ENCODE measurements around the gene MED13L. TPM values are rescaled to one million over a fixed set of nuclear protein-coding genes. Genes with fewer than 3 reads are reported as not detected.

Gene MED13L
- polyA plus RNA-seq, 2 donors: 15.0 to 16.8 TPM

DNA sequence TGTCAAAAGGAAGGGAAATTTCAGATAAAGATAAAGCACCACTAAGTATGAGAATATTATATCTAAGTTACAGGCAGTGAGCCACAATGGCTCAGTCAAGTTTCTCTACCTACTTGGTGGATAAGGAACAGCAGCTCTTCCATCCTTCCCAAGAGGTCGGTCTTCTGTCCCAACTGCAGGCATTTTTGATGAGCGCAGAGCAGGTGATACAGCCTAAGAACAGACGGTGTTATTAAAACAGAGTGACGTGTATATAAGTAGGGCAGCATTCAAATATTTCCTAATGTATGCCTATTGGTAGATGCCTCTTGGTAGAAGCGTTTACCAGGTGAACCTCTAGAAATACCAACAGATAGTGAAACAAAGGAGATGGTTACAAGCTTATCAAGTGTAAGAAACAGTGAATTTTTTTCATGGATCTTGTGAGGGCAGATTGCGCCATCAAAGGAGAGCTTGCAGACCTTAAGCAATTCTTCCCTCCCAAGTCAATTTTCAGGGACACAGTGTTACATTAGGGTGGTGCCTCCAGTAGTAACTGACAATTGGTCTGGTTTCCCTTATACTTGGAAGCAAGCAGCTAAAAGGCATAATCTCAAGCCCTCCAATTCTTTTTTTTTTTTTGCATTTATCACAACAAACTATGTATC, 274.5 kb downstream of the MED13L start:
- 94 to 95% methylated on average over 6 of the region's 6 CpGs for WGBS, 2 donors
- no peaks in the 10 kb centered on the region for H3K27me3 ChIP-seq (ENCODE audit: control insufficient read depth in 1 of 2, insufficient read depth in 2 of 2, low read length in 2 of 2)
- no peaks in the 10 kb centered on the region for H3K9me3 ChIP-seq (ENCODE audit: control insufficient read depth in 2 of 2, insufficient read depth in 1 of 2, low read depth in 1 of 2, low read length in 1 of 2)
- no peak overlapping the region for H3K4me3 ChIP-seq (ENCODE audit: low read depth in 1 of 2, low read length in 2 of 2)
- H3K36me3 ChIP-seq (ENCODE audit: control insufficient read depth in 2 of 2, insufficient read depth in 2 of 2, low read length in 1 of 2): peaks cover 0 to 3% of the 10 kb centered on the region in 2 donors
- H3K27ac ChIP-seq (ENCODE audit: low read depth in 2 of 2, low read length in 1 of 2): no peak overlapping the region
- H3K4me1 ChIP-seq (ENCODE audit: control insufficient read depth in 2 of 2, insufficient read depth in 2 of 2, low read length in 1 of 2): no peaks in the 10 kb centered on the region

DNA sequence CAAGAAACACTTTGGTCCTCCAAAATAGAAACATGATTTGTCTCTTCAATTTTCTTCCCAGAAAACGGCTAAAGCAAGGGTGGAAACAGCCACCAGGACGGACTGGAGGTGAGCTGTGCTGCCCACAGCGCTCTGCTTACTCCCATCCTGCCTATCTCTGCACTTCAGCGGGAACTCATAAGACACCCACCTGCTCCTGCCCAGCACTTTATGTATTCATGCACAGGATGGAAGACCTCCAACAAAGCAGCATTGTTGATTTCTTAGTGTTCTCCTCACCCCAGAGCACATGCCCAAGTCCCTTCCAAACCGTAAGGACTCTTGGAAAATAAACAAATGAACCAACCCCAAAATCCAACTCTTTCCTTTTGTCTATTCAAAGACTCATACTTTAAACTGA, 277.2 kb downstream of the MED13L start:
- H3K4me3 ChIP-seq (ENCODE audit: low read depth in 1 of 2, low read length in 2 of 2): no peak overlapping the region
- WGBS, 2 donors: 82% methylated on average over 5 of the region's 5 CpGs
- no peaks in the 10 kb centered on the region for H3K9me3 ChIP-seq (ENCODE audit: control insufficient read depth in 2 of 2, insufficient read depth in 1 of 2, low read depth in 1 of 2, low read length in 1 of 2)
- H3K4me1 ChIP-seq (ENCODE audit: control insufficient read depth in 2 of 2, insufficient read depth in 2 of 2, low read length in 1 of 2): no peaks in the 10 kb centered on the region
- no peaks in the 10 kb centered on the region for H3K27me3 ChIP-seq (ENCODE audit: control insufficient read depth in 1 of 2, insufficient read depth in 2 of 2, low read length in 2 of 2)
- H3K27ac ChIP-seq (ENCODE audit: low read depth in 2 of 2, low read length in 1 of 2): no peak overlapping the region
- peaks cover 0 to 5% of the 10 kb centered on the region in 2 donors for H3K36me3 ChIP-seq (ENCODE audit: control insufficient read depth in 2 of 2, insufficient read depth in 2 of 2, low read length in 1 of 2)

DNA sequence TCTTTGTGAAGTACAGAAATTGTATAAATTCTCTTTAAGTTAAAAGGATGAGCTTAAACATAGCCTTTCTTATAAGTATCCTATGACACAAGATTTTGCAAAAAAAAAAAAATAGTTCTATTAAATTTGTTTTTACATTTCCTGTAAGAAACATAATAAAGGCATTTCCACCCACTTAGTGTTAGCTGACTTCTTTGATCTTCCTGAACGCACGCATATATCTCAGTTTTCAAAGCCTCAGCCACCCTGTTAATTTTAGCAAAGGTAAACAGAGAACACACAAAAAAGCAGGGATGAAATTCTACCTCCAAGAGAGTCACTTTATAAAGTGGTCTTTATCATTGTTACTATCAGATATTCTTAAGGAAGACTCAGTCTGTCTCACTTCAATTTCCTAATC, 277.9 kb downstream of the MED13L start:
- H3K27ac ChIP-seq (ENCODE audit: low read depth in 2 of 2, low read length in 1 of 2): no peak overlapping the region
- no peaks in the 10 kb centered on the region for H3K4me1 ChIP-seq (ENCODE audit: control insufficient read depth in 2 of 2, insufficient read depth in 2 of 2, low read length in 1 of 2)
- no peaks in the 10 kb centered on the region for H3K27me3 ChIP-seq (ENCODE audit: control insufficient read depth in 1 of 2, insufficient read depth in 2 of 2, low read length in 2 of 2)
- no peaks in the 10 kb centered on the region for H3K9me3 ChIP-seq (ENCODE audit: control insufficient read depth in 2 of 2, insufficient read depth in 1 of 2, low read depth in 1 of 2, low read length in 1 of 2)
- H3K36me3 ChIP-seq (ENCODE audit: control insufficient read depth in 2 of 2, insufficient read depth in 2 of 2, low read length in 1 of 2): peaks cover 0 to 5% of the 10 kb centered on the region in 2 donors
- H3K4me3 ChIP-seq (ENCODE audit: low read depth in 1 of 2, low read length in 2 of 2): no peak overlapping the region
- WGBS, 2 donors: 49 to 66% methylated on average over 2 of the region's 2 CpGs

DNA sequence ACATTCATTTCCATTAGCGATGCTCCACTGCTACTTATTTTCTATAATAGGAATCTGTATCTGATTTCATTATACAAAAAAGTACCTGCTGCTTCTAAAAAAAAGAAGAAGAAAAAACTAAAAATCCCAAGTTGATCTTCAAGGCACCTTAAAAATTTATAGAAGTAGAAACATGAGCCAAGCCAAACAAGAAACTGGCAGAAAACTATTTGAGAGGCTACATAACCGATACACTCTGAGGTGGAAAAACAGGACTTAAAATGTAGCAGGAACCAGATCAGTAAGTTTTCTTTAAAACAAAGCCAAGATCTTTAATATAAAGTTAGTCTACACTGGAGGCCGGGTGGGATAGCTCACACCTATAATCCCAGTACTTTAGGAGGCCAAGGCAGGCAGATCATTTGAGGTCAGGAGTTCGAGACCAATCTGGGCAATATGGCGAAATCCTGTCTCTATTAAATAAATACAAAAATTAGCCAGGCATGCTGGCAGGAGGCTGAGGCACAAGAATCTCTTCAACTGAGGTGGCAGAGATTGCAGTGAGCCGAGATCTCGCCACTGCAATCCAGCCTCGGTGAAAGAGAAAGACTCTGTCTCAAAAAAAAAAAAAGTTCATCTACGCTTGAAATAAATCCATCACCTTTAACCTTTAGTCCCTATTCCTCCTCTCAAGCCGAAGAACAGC, 278.6 kb downstream of the MED13L start:
- no peaks in the 10 kb centered on the region for H3K9me3 ChIP-seq (ENCODE audit: control insufficient read depth in 2 of 2, insufficient read depth in 1 of 2, low read depth in 1 of 2, low read length in 1 of 2)
- no peak overlapping the region for H3K4me3 ChIP-seq (ENCODE audit: low read depth in 1 of 2, low read length in 2 of 2)
- H3K27ac ChIP-seq (ENCODE audit: low read depth in 2 of 2, low read length in 1 of 2): peak overlapping the region; percentile 27 to 60
- H3K27me3 ChIP-seq (ENCODE audit: control insufficient read depth in 1 of 2, insufficient read depth in 2 of 2, low read length in 2 of 2): no peaks in the 10 kb centered on the region
- H3K4me1 ChIP-seq (ENCODE audit: control insufficient read depth in 2 of 2, insufficient read depth in 2 of 2, low read length in 1 of 2): no peaks in the 10 kb centered on the region
- 57 to 59% methylated on average over 10 of the region's 10 CpGs for WGBS, 2 donors
- H3K36me3 ChIP-seq (ENCODE audit: control insufficient read depth in 2 of 2, insufficient read depth in 2 of 2, low read length in 1 of 2): peaks cover 2 to 5% of the 10 kb centered on the region in 2 donors

DNA sequence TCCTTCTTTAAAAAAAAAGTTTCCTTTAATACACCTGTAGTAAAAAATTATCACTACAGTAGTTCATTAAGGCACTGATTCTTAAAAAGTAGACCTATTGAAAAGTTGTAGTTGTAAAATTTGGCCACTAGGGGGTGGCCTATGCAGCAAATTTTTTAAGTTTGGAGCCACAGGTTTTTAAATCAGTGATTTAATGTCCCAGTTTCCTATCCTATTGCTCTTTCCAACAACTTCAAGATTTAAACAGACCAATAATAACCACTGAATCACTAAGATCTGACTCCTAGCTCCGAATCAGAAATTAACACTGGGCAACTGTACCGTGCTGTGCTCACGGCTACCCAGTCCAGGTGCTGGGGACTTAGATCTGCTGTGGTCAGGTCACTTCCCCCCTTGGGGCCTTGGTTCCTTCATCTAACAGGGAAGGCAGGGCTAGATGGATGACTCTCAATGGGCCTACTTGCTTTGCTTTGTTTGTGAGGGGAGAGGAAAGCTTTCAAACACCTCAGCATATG, 279.3 kb downstream of the MED13L start:
- H3K9me3 ChIP-seq (ENCODE audit: control insufficient read depth in 2 of 2, insufficient read depth in 1 of 2, low read depth in 1 of 2, low read length in 1 of 2): no peaks in the 10 kb centered on the region
- H3K27ac ChIP-seq (ENCODE audit: low read depth in 2 of 2, low read length in 1 of 2): peak overlapping the region; percentile 12 to 45
- H3K4me1 ChIP-seq (ENCODE audit: control insufficient read depth in 2 of 2, insufficient read depth in 2 of 2, low read length in 1 of 2): no peaks in the 10 kb centered on the region
- no peak overlapping the region for H3K4me3 ChIP-seq (ENCODE audit: low read depth in 1 of 2, low read length in 2 of 2)
- 59 to 65% methylated on average over 3 of the region's 3 CpGs for WGBS, 2 donors
- H3K36me3 ChIP-seq (ENCODE audit: control insufficient read depth in 2 of 2, insufficient read depth in 2 of 2, low read length in 1 of 2): peaks cover 5% of the 10 kb centered on the region in 2 donors
- H3K27me3 ChIP-seq (ENCODE audit: control insufficient read depth in 1 of 2, insufficient read depth in 2 of 2, low read length in 2 of 2): no peaks in the 10 kb centered on the region

DNA sequence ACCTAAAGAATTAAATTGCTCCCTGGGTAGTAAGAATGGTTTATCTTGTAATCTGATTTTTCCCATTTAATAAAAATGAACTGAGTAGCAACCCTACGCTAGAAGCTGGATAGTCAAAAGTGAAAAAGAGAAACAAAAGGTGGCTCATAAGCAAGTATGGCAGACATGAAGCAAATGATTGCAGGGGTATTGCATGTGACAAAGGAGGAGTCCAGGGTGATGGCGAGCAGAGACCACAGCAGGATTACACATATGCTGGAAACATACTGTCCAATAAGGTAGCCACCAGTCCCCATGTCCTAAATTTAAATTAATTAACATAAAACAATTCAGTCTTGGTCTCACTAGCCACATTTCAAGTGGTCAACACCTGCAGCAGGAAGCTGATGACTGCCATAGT, 283.8 kb downstream of the MED13L start:
- Histone ChIP-seq H3K4me1 (ENCODE audit: control insufficient read depth in 2 of 2, insufficient read depth in 2 of 2, low read length in 1 of 2) (no peaks in the 10 kb centered on the region), H3K4me3 (ENCODE audit: low read depth in 1 of 2, low read length in 2 of 2) (no peak overlapping the region), H3K27ac (ENCODE audit: low read depth in 2 of 2, low read length in 1 of 2) (no peak overlapping the region), H3K27me3 (ENCODE audit: control insufficient read depth in 1 of 2, insufficient read depth in 2 of 2, low read length in 2 of 2) (no peaks in the 10 kb centered on the region), H3K36me3 (ENCODE audit: control insufficient read depth in 2 of 2, insufficient read depth in 2 of 2, low read length in 1 of 2) (peaks cover 12 to 17% of the 10 kb centered on the region in 2 donors), H3K9me3 (ENCODE audit: control insufficient read depth in 2 of 2, insufficient read depth in 1 of 2, low read depth in 1 of 2, low read length in 1 of 2) (no peaks in the 10 kb centered on the region)
- WGBS, 2 donors: 94% methylated on average over 2 of the region's 2 CpGs

DNA sequence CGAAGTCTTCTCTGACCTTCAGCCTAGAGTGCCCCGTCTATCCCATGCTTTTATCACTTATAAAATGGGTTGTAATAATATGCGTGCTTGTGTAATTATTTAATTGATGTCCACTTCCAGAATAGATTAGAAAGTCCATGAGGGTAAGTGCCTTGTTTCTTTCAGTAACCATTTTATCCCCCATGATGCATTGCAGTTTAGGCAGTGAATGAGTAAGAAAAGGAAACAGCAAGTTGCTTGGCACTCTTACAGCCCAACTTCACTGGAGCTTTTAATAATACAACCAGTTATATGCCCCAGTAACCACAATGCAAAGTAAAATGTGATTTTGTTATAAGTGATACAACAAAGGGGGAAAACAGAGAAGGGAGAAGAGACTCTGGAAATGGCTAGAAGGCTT, 287.3 kb downstream of the MED13L start:
- Histone ChIP-seq H3K4me3 (ENCODE audit: low read depth in 1 of 2, low read length in 2 of 2) (no peak overlapping the region), H3K36me3 (ENCODE audit: control insufficient read depth in 2 of 2, insufficient read depth in 2 of 2, low read length in 1 of 2) (peaks cover 7 to 22% of the 10 kb centered on the region in 2 donors), H3K27ac (ENCODE audit: low read depth in 2 of 2, low read length in 1 of 2) (no peak overlapping the region), H3K9me3 (ENCODE audit: control insufficient read depth in 2 of 2, insufficient read depth in 1 of 2, low read depth in 1 of 2, low read length in 1 of 2) (no peaks in the 10 kb centered on the region), H3K27me3 (ENCODE audit: control insufficient read depth in 1 of 2, insufficient read depth in 2 of 2, low read length in 2 of 2) (no peaks in the 10 kb centered on the region), H3K4me1 (ENCODE audit: control insufficient read depth in 2 of 2, insufficient read depth in 2 of 2, low read length in 1 of 2) (no peaks in the 10 kb centered on the region)
- WGBS, 2 donors: 65 to 97% methylated on average over 3 of the region's 3 CpGs

DNA sequence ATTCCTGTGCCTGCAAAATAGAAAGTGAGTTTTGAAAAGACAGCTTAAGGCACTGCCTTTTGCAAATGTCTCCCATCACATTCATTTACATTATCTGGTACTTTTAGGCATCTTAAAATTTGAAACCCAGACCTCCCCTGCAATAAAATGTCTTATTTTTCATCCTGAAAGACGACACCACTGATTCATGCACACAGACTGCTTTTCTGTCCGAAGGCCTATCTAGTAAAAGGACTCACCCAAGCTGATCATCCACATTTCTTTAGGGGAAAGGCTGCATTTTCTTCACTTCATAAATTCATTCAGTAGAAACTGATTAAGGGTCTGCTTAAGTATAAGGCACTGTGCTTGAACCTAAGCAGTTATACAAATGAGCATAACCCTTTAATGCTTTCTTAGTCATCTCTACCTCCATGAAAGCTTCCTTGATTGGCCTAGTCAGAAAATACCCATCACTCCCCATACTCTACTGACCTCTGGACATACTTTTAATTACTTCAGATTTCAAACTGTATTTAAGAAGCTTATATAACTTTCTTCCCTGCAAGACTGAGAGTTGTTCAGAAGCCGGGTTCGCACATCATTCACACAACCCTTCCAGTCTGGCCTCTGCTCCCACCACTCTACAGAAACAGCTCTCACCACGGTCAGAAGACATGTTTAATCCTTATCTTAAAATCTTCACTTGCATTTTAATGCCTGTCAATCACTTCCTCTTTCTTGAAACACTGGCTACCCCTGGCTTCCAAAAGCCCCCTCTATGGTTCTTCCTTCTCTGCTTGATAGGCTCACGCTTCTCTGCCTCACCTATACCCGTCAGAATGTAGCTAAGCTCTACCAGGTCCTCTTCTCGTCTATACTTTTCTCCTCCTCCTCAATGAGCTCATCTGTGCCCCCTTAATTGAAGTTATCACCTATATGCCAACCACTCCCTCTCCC, 288.6 kb downstream of the MED13L start:
- Histone ChIP-seq H3K36me3 (ENCODE audit: control insufficient read depth in 2 of 2, insufficient read depth in 2 of 2, low read length in 1 of 2) (peaks cover 7 to 22% of the 10 kb centered on the region in 2 donors), H3K4me3 (ENCODE audit: low read depth in 1 of 2, low read length in 2 of 2) (no peak overlapping the region), H3K27ac (ENCODE audit: low read depth in 2 of 2, low read length in 1 of 2) (no peak overlapping the region), H3K27me3 (ENCODE audit: control insufficient read depth in 1 of 2, insufficient read depth in 2 of 2, low read length in 2 of 2) (no peaks in the 10 kb centered on the region), H3K4me1 (ENCODE audit: control insufficient read depth in 2 of 2, insufficient read depth in 2 of 2, low read length in 1 of 2) (no peaks in the 10 kb centered on the region), H3K9me3 (ENCODE audit: control insufficient read depth in 2 of 2, insufficient read depth in 1 of 2, low read depth in 1 of 2, low read length in 1 of 2) (no peaks in the 10 kb centered on the region)
- 85 to 88% methylated on average over 8 of the region's 8 CpGs for WGBS, 2 donors

DNA sequence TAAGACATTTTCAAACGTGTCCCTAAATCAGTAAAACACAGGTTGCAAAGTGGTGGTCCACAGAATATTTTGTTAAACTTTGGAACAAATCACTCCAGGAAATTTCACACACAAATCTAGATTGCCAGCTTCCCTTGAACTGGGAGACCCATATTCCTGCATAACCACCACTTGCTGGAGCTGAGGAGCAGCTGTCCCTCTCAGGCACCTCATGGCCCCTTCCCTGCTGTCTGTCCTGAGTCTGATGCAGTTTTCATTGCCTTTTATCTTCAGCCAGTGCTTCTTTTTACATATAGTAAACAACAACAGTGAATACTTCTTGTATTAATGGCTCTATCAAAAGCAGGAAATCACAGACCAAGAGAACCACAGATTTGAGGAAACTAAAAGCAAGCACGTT, 289.3 kb downstream of the MED13L start:
- H3K27ac ChIP-seq (ENCODE audit: low read depth in 2 of 2, low read length in 1 of 2): no peak overlapping the region
- WGBS, 2 donors: 37 to 41% methylated on average over 2 of the region's 2 CpGs

More for the DNA sequence above, 289.3 kb downstream of the MED13L start:
- peaks cover 7 to 22% of the 10 kb centered on the region in 2 donors for H3K36me3 ChIP-seq (ENCODE audit: control insufficient read depth in 2 of 2, insufficient read depth in 2 of 2, low read length in 1 of 2)
- no peaks in the 10 kb centered on the region for H3K27me3 ChIP-seq (ENCODE audit: control insufficient read depth in 1 of 2, insufficient read depth in 2 of 2, low read length in 2 of 2)
- no peaks in the 10 kb centered on the region for H3K4me1 ChIP-seq (ENCODE audit: control insufficient read depth in 2 of 2, insufficient read depth in 2 of 2, low read length in 1 of 2)
- H3K9me3 ChIP-seq (ENCODE audit: control insufficient read depth in 2 of 2, insufficient read depth in 1 of 2, low read depth in 1 of 2, low read length in 1 of 2): no peaks in the 10 kb centered on the region
- H3K4me3 ChIP-seq (ENCODE audit: low read depth in 1 of 2, low read length in 2 of 2): no peak overlapping the region
